Measurements from ENCODE around the gene PIN1. TPM values are rescaled to one million over a fixed set of nuclear protein-coding genes. Genes with fewer than 3 reads are reported as not detected.

Gene PIN1
- total and polyA plus RNA-seq, 2 of the 13 experiments (the other 11 are each of a cell fraction or from before 2014, with no cell fraction given), result 31.9 to 72.0 TPM

DNA sequence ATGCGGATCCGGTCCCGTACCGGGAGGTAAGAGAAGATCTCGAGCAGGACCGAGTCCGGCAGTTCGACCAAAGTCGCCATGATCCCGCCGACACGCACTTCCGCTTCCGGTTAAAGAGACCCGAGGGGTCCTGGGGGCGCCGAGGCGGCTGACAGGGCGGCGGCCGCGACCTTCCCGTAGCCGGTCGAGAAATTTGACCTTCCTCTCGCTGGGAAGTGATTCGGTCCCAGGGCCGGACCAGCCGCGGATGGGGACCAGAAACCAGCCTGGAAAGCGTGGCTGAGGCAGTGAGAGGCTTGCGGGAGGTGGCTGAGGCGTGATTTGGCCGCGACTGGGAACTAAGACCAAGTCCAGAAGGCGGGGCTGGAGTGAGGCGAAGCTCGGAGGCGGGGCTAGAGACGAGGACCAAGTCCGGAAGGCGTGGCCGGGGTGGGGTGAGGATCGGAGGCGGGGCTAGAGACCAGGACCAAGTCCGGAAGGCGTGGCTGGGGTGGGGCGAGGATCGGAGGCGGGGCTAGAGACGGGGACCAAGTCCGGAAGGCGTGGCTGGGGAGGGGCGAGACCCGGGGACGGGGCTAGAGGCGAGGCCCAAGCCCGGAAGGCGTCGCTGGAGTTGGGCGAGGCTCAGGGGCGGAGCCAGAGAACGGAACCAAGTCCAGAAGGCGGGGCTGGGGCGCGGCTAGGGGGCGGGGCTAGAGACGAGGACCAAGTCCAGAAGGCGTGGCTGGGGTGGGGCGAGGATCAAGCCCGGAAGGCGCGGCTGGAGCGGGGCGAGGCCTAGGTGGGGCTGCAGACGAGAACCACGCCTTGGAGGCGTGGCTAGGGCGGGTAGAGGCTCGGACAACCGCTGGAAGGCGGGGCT is 16.2 kb upstream of the PIN1 start, which contains the start of gene FBXL12 (continued):
- peak; percentile 76 for TF ChIP-seq ZFY (CRISPR knock-in tag; IDR thresholded peaks at IDR 0.05)
- TF ChIP-seq, protein P1, sequence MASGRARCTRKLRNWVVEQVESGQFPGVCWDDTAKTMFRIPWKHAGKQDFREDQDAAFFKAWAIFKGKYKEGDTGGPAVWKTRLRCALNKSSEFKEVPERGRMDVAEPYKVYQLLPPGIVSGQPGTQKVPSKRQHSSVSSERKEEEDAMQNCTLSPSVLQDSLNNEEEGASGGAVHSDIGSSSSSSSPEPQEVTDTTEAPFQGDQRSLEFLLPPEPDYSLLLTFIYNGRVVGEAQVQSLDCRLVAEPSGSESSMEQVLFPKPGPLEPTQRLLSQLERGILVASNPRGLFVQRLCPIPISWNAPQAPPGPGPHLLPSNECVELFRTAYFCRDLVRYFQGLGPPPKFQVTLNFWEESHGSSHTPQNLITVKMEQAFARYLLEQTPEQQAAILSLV (CRISPR knock-in tag; IDR thresholded peaks at IDR 0.05; ENCODE audit: borderline replicate concordance), result peak; percentile 79; the same call in 1 of the 2 replicates
- TF ChIP-seq MATR3 (CRISPR knock-in tag; IDR thresholded peaks at IDR 0.05), result no peak
- TF ChIP-seq ZNF720 (CRISPR knock-in tag; IDR thresholded peaks at IDR 0.05), result no peak
- TF ChIP-seq ZNF569 (CRISPR knock-in tag; IDR thresholded peaks at IDR 0.05; ENCODE audit: borderline replicate concordance), result no peak
- TF ChIP-seq MAZ (IDR thresholded peaks at IDR 0.05; ENCODE audit: borderline replicate concordance, low read depth, low read length), result peak; percentile 73; the same call in 1 of the 2 replicates
- TF ChIP-seq MAZ (CRISPR knock-in tag; IDR thresholded peaks at IDR 0.05; ENCODE audit: low read depth), result peak; percentile 94
- TF ChIP-seq SMARCC2 (IDR thresholded peaks at IDR 0.05), result no peak
- no peak for TF ChIP-seq ZNF703 (CRISPR knock-in tag; IDR thresholded peaks at IDR 0.05; ENCODE audit: borderline replicate concordance)
- TF ChIP-seq SRF (IDR thresholded peaks at IDR 0.05; ENCODE audit: low read depth, low read length), result no peak
- TF ChIP-seq, protein P2, sequence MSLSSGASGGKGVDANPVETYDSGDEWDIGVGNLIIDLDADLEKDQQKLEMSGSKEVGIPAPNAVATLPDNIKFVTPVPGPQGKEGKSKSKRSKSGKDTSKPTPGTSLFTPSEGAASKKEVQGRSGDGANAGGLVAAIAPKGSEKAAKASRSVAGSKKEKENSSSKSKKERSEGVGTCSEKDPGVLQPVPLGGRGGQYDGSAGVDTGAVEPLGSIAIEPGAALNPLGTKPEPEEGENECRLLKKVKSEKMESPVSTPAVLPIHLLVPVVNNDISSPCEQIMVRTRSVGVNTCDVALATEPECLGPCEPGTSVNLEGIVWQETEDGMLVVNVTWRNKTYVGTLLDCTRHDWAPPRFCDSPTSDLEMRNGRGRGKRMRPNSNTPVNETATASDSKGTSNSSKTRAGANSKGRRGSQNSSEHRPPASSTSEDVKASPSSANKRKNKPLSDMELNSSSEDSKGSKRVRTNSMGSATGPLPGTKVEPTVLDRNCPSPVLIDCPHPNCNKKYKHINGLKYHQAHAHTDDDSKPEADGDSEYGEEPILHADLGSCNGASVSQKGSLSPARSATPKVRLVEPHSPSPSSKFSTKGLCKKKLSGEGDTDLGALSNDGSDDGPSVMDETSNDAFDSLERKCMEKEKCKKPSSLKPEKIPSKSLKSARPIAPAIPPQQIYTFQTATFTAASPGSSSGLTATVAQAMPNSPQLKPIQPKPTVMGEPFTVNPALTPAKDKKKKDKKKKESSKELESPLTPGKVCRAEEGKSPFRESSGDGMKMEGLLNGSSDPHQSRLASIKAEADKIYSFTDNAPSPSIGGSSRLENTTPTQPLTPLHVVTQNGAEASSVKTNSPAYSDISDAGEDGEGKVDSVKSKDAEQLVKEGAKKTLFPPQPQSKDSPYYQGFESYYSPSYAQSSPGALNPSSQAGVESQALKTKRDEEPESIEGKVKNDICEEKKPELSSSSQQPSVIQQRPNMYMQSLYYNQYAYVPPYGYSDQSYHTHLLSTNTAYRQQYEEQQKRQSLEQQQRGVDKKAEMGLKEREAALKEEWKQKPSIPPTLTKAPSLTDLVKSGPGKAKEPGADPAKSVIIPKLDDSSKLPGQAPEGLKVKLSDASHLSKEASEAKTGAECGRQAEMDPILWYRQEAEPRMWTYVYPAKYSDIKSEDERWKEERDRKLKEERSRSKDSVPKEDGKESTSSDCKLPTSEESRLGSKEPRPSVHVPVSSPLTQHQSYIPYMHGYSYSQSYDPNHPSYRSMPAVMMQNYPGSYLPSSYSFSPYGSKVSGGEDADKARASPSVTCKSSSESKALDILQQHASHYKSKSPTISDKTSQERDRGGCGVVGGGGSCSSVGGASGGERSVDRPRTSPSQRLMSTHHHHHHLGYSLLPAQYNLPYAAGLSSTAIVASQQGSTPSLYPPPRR (CRISPR knock-in tag; IDR thresholded peaks at IDR 0.05; ENCODE audit: borderline replicate concordance), result peak; percentile 16; the same call in 1 of the 2 replicates
- no peak for TF ChIP-seq ZNF263 (CRISPR knock-in tag; IDR thresholded peaks at IDR 0.05)
- TF ChIP-seq, protein P3, sequence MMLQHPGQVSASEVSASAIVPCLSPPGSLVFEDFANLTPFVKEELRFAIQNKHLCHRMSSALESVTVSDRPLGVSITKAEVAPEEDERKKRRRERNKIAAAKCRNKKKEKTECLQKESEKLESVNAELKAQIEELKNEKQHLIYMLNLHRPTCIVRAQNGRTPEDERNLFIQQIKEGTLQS (CRISPR knock-in tag; IDR thresholded peaks at IDR 0.05), result no peak; the same call in 1 of the 2 replicates
- TF ChIP-seq, protein P4, sequence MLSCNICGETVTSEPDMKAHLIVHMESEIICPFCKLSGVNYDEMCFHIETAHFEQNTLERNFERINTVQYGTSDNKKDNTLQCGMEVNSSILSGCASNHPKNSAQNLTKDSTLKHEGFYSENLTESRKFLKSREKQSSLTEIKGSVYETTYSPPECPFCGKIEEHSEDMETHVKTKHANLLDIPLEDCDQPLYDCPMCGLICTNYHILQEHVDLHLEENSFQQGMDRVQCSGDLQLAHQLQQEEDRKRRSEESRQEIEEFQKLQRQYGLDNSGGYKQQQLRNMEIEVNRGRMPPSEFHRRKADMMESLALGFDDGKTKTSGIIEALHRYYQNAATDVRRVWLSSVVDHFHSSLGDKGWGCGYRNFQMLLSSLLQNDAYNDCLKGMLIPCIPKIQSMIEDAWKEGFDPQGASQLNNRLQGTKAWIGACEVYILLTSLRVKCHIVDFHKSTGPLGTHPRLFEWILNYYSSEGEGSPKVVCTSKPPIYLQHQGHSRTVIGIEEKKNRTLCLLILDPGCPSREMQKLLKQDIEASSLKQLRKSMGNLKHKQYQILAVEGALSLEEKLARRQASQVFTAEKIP (CRISPR knock-in tag; IDR thresholded peaks at IDR 0.05; ENCODE audit: borderline replicate concordance), result no peak
- no peak for TF ChIP-seq REL (CRISPR knock-in tag; conservative IDR thresholded peaks at IDR 0.05)
- TF ChIP-seq DNMT3B (CRISPR knock-in tag; conservative IDR thresholded peaks at IDR 0.05), result no peak
- TF ChIP-seq ZNF460 (CRISPR knock-in tag; IDR thresholded peaks at IDR 0.05; ENCODE audit: borderline replicate concordance), result no peak; the same call in 1 of the 2 replicates
- no peak for TF ChIP-seq ZNF10 (CRISPR knock-in tag; IDR thresholded peaks at IDR 0.05; ENCODE audit: borderline replicate concordance, low read depth)
- TF ChIP-seq KMT2A (CRISPR knock-in tag; IDR thresholded peaks at IDR 0.05), result no peak; the same call in 1 of the 2 replicates
- no peak for TF ChIP-seq HOXA7 (CRISPR knock-in tag; IDR thresholded peaks at IDR 0.05)
- TF ChIP-seq RBM39 (IDR thresholded peaks at IDR 0.05; ENCODE audit: low read depth, low read length, poor library complexity, severe bottlenecking), result peak; percentile 81
